A673 (cell line): ENCODE results near the gene ACSL1.

ENCODE experiments used
- CTCF ChIP-seq: fragments of 300-800, 200-600 bp; sonication (generic); conservative IDR thresholded peaks from 2 replicates; pipeline ENCODE4 v1.5.1; 2017; ENCODE audit warnings: low read depth, mild to moderate bottlenecking, antibody characterized with exemption, low read length, moderate library complexity, mixed read lengths
- EZH2 ChIP-seq: fragments of 200-600 bp; sonication (generic); IDR thresholded peaks from 2 replicates; pipeline ENCODE4 v1.6.1; 2017; ENCODE audit warnings: borderline replicate concordance, low read depth, mild to moderate bottlenecking, mixed read lengths, antibody characterized with exemption, low read length; ENCODE audit not compliant: poor library complexity, severe bottlenecking

- TF ChIP-seq CTCF = no peak
- TF ChIP-seq EZH2 = no peak
Observed at GRCh38 chr4:184774152-184774551, 51.6 kb downstream of the ACSL1 start.
